GM19043 (cell line): ENCODE results near the gene NLRC4.
"Not testable (repeated sequence)": the region's sequence is repeated elsewhere in the genome, so short reads cannot be mapped to it uniquely, and the experiment has no call there.

ENCODE experiments used
- ATAC-seq: cut with Tn5 transposase; IDR thresholded peaks from one replicate; pipeline ENCODE4 v1.9.1; 2021; ENCODE audit warnings: low read depth; ENCODE audit not compliant: unreplicated experiment

NLRC4 gene

GRCh38 chr2:32249731-32250236 lies 14.9 kb downstream of the NLRC4 start:
- no peak for ATAC-seq

GRCh38 chr2:32248299-32248698 lies 16.4 kb downstream of the NLRC4 start:
- no peak for ATAC-seq

- ATAC-seq = no peak
These were observed 17.8 kb downstream of the NLRC4 start for GRCh38 chr2:32246911-32247310.

GRCh38 chr2:32242331-32242730 lies 22.4 kb downstream of the NLRC4 start:
- no peak for ATAC-seq

- no peak for ATAC-seq
These were observed 26.7 kb downstream of the NLRC4 start for GRCh38 chr2:32237996-32238395.

GRCh38 chr2:32237488-32237887 lies 27.2 kb downstream of the NLRC4 start:
- no peak for ATAC-seq

- no peak for ATAC-seq
These were observed 29.4 kb downstream of the NLRC4 start for GRCh38 chr2:32235315-32235714.

GRCh38 chr2:32231959-32232358 lies 32.7 kb downstream of the NLRC4 start:
- no peak for ATAC-seq

- ATAC-seq = no peak
These were observed 35.1 kb downstream of the NLRC4 start for GRCh38 chr2:32229635-32230034.

GRCh38 chr2:32228181-32228580 lies 36.5 kb downstream of the NLRC4 start:
- no peak for ATAC-seq

- ATAC-seq = no peak
These were observed 37.2 kb downstream of the NLRC4 start for GRCh38 chr2:32227492-32227891.

GRCh38 chr2:32222966-32223365 lies 41.7 kb downstream of the NLRC4 start:
- ATAC-seq = no peak

GRCh38 chr2:32220445-32220844 lies 44.2 kb downstream of the NLRC4 start:
- ATAC-seq = no peak

GRCh38 chr2:32212295-32212694 lies 52.4 kb downstream of the NLRC4 start:
- no peak for ATAC-seq

- no peak for ATAC-seq
These were observed 53.8 kb downstream of the NLRC4 start for GRCh38 chr2:32210767-32211408.

- not testable (repeated sequence) for ATAC-seq
These were observed 61.3 kb downstream of the NLRC4 start for GRCh38 chr2:32203428-32203827.

GRCh38 chr2:32200814-32201213 lies 63.9 kb downstream of the NLRC4 start:
- no peak for ATAC-seq

- ATAC-seq = no peak
These were observed 72.3 kb downstream of the NLRC4 start for GRCh38 chr2:32192418-32192817.

- ATAC-seq = no peak
These were observed 75.7 kb downstream of the NLRC4 start for GRCh38 chr2:32189011-32189410.

- no peak for ATAC-seq
These were observed 82.0 kb downstream of the NLRC4 start for GRCh38 chr2:32182667-32183066.
